NCI-H446 (cell line): ENCODE measurements around the gene ATP8B4.
"Not testable (repeated sequence)": the region's sequence is repeated elsewhere in the genome, so short reads cannot be mapped to it uniquely, and the experiment has no call there.

ENCODE experiments used
- DNase-seq, 2 experiments: peaks; one replicate each; lab custom pipeline; 2025; lab: John Stamatoyannopoulos, UW

Gene ATP8B4

DNA sequence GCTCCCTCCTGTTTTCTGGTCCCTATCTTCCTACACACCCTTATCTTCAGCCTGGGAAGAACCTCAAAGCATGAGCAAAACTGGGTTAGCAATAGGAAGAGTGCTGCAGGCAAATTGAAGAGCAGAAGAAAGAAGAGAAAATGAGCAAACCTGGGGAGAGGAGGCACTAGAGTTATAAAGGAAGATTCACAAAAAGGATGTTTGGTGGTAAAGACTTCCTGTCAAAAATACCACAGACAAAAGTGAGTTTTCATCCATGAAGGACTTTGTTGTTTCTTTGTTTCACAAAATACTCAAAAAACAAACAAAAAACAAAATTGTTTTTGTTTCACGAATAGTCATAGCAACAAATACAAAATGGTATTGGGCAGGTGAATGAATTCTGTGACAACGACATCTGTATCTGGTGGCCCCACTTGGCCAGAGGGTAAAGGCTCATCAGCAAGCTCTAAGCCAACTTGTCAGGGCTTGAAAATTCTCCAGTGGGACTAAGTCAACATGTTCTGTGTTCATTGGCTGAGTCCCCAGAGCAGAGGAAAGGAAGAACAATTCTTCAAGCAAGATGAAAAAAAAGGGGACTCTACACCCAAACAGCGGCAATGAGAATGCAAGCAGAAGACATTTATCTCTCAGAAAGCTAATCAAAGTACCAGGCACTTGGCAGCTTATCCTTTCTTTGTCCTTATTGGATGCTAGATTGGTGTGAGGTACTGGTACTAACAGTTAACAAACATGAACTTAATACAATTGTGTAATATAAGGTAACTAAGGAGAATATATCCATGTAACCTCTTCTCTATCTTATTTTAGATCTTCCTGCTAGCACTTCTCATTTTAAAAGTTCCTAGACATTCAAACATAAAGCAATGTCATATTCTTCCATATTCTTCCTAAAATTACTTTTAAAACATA, 9.7 kb downstream of the ATP8B4 start:
- no peak for DNase-seq

DNA sequence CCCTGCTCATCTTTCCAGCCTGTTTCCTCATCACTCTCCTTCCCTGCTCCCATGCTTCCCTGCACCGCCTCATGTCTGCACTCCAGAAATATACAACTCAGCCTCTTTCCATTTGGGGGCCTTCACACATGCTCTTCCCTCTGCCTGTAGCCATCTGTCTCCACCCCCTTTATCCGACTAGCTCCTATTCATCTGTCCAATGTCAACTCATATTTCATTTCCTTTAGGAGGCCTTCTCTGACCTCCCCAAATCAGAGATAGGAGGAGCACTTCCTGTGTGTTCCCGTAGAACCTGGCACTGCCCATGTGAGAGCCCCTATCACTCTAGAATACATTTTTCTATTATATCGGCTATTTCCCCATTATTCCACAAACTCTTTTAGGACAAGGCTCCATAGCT, 10.6 kb downstream of the ATP8B4 start:
- DNase-seq: no peak

DNA sequence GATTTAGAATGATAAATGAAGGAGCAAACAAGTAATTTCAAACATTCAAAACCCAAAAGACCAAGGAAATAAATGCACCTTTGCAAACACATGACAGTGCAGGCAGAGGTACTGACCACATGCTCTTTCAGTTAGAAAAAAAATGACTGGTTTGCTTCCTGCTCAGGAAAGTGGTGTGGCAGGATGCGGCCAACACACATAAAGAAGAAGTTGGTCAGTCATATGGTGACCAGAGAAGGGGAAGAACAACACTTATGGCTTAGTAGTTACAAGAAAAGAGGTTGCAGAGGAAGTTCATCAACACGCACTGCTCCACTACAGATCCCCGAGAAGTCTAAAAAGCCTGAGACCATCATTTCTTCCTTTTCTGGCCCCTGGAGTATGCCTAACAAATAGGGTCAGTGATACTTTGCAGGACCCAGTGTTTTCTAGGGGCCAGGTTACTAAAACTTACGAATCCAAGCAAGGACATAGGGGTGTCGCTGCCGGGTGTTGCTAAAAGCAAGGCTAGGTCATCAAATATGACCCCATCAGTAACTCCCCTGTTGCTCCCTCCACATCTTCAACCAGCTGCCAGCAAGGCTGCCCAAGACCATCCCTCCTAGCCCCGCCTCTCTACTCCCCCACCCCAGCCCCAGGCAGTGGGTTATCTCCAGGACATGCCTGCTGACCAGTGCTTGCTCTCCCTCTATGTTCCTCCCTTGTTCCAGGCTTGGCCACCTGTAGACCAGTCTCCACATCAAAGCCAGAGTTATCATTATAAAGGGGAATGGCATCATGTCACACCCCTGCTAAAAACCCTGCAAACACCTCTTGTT, 11.2 kb downstream of the ATP8B4 start:
- DNase-seq: no peak

DNA sequence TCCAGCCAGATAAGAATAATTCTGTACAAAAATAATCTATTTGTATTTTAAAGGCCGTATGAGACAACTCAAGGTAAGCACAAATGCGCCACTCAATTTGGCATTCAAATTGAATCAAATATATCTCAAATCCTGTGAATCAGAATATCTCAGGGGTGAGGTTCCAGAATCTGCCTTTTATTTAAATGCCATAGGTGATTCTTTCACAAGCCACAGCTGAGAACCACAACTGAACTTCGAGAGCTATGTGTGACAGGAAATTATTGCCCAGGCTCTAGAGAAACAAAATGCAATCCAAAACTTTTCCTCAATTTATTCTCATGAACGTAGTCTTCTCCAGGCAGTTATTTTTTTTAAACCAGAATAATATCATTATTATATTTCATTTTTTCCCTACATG, 11.9 kb downstream of the ATP8B4 start:
- no peak for DNase-seq

DNA sequence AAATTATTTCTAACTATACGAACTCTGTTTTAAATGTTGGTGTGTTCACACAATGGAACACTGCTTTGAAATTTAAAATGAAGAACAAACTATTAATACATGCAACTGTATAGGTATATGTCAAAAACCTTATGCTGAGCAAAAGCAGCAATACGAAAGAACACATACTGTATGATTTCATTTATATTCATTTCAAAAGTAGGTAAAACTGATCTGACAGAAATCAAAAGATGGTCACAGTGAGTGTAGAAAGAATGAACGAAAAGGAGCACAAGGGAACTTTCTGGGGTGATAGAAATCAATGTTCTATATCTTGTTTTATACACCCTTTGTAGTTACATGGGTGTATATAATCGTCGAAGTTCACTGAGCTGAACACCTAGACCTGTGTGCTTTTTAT, 12.6 kb downstream of the ATP8B4 start:
- DNase-seq: no peak

DNA sequence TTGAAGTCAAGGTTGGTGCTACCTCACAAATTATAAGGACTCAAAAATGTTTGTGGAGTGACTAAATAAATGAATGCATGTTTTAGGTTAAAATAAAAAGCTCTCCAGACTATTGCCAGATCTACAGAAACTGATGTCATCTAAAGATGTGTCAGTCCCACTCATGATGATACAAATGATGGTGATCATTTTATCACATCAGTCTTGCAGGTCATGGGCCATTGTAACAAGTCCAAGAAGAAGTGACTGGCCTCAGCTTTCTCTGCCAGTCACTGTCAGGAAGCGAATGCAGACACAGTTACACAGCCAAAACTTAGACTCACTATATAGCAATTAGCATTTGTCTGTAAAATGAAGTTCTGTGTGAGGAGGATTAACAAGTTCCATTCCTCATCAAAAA, 18.5 kb downstream of the ATP8B4 start:
- DNase-seq: no peak

DNA sequence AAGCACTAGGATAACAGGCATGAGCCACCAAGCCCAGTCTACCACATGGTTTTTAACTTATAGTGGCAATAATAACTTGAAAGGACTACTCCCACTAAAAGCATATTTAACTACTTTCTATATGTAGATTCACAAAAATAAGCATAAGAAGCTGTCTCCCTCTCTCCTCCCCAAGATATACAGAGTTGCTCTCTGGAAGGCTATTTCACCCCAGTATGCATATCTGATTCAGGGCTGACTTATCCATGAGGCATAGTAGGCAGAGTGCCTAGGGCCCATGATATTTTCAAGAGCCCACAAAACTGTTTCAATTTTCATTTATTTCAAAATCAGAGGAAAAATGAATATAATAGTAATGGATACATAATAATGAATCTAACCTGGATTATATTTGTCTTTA, 20.5 kb downstream of the ATP8B4 start:
- DNase-seq: no peak

DNA sequence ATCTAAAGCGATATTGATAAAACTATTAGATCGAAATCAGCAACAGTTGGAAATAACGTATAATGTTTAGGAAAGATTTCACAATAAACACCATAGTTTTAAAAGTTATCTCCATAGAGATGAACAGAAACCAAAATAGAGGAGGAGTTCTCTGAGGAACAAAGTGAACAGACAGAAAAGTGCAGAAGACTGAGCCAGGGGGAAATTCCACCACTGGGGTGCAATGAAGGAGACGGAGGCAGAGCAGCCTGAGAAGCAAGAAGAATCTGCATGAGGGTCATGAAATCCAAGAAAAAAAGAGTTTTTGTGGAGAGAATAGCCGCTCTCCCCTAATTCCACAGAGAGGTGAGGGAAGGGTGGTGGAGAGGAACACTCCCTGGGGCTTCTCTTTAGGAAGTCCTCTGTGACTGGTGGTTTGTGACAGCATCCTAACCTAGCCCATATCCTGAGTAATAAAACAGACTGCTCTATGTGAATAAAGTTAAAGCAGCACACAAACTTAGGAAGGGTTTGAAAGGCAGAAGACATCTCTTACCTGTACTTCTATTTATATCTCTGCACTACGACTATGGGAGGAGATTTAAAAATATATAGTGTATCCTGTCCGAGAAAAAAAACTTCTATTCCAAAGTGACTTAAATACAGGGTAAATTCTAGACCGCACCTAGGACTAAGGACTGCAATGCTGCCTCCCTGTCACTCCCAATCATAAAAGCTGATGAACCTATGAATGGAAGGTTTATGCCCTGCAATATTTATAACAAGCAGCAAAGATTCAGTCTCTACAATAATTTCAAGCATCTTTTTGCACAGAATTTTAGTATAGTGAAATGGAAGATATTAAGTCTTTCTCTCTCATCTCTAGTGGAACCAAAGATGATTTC, 22.9 kb downstream of the ATP8B4 start:
- no peak for DNase-seq

DNA sequence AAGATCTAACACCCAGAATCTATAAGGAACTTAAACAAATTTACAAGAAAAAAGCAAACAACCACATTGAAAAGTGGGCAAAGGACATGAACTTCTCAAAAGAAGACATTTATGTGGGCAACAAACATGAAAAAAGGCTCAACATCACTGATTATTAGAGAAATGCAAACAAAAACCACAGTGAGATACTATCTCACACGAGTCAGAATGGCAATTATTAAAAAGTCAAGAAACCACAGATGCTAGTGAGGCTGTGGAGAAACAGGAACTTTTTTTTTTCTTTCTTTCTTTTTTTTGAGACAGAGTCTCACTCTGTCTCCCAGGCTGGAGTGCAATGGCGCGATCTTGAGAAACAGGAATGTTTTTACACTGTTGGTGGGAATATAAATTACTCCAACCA, 29.6 kb downstream of the ATP8B4 start:
- not testable (repeated sequence) for DNase-seq

DNA sequence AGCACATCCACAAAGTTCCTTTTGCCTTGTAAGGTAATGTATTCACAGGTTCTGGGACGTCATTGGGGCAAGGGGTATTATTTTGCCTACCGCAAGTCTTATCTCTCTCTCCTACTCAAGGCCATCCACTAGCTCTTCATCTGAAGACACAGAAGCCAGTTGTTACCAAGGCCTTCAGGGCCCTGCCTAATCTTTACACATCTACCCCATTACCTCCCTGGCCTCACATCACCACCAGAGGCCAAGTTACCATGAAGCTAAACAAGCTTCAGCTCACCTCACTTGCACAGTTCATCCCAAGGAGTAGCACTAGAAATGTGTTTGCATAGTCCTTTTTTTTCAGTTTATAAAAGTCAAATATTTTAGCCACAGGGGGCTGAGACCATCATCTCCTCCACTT, 34.1 kb downstream of the ATP8B4 start:
- DNase-seq: no peak

DNA sequence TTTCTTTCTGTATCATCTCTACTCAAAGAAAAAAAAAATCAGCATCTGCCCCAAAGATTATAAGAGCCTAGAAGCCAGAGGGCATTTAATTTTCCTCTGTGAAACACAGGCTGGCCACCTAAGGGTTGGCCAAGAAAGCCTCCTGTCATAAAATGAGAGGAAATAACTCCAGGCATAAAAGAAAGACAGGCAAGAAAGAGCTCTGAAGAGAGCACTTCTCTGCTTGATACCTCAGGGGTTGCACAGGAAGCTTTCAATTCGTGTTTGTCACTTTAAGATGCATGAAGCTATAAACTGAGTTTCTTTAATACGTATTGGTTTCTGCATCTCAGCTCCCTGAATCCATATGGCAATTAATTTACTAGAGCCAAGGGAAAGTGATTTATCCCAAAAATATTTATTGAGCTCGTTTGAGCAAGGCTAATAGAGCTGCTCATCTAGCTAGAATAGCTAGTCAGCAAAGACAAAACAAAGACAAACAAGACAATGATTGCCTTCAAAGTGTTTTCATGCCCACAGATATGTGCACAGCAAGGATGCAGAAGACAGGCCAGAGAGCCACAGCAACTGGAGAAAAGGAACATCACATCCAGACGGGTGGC, 35.5 kb downstream of the ATP8B4 start:
- no peak for DNase-seq

DNA sequence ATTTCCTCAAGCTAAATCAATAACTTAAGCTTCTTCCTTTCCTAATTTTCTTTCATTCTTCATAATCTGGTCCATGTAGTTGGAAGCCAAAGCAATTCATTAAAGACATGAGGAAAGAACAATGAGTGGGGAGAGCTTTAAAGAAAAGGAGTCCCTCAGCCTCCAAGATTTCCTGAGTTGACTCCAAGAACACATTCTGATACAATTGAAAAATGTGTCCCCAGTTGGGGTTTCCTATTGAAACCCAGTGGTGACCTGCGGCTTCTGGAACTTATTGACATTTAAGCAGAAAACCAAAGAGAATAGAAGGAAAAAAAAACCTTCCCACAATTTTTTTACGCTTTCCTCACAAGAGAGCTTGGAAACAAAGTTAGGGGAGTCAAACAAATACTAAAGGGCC, 37.0 kb downstream of the ATP8B4 start:
- DNase-seq: no peak

DNA sequence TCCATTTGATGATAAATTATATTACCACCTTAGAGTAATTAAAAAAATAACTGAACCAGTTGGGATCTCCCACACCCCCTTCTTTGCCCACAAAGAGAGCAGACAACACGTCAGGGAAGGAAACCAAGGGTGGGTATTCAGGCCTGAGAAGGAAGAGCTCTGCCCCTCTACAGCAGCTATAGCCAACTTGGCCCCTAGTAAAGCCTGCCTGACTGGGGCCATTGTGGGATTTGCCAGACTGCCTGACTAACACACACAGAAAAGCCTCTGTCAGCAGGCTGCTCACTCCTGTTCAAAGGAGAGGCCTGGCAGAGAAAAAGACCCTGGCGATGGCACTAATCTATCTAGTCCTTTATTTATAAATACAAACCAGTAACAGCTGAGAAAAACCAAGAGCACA, 41.4 kb downstream of the ATP8B4 start:
- DNase-seq: no peak

DNA sequence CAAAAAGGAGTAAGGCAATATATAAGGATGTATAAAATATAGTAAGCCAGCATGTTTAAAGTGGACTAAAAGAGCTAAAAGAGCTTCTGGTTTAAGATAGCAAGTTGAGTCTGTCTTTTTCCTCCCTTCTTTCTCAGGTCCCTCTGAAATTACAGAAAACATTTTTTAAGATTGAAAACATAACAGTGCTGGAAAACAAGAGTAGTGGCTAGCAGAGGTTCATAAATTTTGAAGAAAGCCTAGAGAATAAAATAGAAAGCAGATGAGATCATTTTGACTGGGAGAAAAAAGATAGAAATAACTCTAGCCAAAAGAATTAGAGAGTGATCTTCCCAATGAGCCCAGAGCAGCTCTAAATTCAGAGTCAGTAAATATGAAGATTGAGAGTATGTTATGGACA, 41.9 kb downstream of the ATP8B4 start:
- no peak for DNase-seq

DNA sequence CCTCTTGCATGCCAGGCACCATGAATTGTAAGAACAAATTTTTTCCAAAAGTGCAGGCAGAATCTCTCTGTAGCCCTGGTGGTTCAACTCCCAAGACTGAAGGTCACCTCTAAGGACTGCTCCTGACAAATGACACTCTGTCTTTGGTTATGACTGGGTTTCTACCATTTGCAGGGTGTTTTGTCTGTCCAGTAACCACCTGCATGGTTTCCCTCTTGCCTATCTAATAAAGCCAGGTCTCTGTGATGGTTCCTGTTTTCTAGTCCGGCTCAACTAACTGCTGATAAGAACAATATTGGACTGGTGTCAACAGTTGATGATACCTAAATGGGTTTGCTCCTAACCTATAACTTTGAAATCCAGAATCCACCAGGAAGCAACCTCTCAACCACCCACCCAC, 43.7 kb downstream of the ATP8B4 start:
- no peak for DNase-seq

DNA sequence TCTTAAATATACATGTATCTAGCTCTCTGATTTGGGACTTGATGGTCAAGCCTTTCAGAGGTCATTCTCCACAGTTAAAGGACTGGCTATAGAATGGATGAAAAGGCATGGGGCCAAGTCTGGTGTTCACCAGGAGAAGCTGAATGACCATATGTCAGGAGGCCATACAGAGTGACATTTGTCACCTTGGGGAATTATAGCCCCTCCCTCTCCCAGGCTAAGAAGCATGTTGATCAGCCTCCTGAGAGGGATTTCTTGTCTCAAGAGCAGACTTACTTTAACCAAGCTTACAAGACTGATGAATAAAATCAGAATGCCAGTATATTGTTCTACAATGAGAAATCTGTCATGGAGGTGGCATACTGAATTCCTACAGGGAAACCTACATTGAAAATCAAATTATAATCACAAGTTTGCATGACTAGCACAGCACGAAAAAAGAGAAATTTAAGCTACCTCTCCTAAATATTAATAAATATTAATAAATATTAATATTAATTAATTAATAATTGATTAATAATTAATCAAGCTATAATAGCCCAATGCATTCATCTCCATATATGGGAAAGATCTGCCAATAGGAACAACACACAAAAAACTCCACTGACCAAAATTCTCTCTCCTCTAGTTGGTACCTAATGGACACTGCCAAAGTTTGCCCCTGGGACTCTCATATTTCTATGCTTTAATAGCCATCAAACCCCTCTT, 47.3 kb downstream of the ATP8B4 start:
- no peak for DNase-seq

DNA sequence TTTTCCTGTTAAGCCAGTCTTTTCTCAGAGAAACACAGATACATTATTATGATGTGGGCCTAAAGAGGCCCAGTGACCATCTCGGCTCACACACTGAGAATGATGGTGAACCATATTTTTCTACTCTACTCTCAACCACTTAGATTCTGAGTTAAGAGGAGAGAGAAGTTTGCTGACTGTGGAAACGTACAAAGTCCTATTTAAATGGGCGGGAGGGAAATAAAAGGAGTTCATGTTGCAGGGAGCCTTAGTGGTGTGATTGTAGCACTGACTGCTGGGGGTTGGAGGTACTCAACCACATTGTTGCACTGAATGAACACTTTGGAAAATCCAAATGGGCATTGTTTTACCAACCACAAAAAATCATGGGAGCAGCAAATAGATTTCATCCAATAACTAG, 51.0 kb downstream of the ATP8B4 start:
- no peak for DNase-seq

DNA sequence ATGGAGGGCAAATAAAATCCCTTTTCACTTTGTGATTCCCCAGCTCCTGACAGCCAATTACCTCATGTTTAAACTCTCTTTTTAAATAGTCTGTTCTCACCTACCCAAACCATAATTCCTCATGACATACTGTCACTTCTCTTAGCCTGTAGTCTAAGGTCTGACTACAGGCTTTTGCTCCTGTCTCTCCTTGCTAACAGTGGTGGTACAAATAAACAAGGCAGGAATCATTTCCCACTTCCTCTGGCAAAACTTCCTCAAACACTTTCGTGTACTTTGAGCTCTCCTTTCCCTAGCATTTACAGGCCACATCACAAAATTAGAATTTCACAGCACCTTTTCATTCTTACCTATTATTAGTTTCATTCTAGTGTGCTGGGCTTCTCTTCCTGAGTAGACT, 51.8 kb downstream of the ATP8B4 start:
- no peak for DNase-seq

DNA sequence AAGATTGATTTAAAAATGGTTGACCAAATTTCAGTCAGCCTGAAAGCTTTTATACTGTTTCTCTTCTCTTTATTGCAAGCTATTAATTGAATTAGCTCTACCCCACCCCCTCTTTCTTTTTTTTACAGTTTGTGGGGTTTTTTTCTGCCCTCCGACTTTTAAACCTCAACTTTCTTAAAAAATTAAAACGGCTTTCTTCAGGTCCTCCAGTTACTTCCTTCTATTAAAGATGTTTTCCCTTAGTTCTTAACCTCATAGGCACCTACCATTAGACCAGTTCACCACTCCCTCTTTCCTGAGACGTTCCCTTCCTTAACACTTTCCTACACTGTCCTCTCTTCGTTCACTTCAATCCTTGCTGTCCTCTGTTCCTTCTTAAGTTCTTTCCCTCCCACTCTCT, 52.4 kb downstream of the ATP8B4 start:
- no peak for DNase-seq

DNA sequence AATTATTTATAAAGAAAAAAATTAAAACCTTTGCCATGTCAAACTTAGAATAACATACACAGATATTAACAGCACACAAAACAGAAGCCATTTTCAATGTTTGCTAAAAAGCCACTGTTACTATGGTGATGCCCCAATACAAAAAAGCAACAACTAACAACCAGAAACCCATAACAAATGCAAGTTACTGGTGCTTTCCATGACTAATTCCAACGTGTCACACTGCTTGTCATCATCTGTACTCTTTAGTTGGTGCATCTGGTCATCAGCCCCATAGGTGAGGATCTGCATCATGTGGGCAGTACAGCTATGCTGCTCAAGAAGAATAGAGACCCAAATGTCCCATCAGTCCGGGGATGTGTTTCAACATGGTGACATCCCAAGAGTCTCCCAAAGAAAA, 52.8 kb downstream of the ATP8B4 start:
- DNase-seq: no peak

DNA sequence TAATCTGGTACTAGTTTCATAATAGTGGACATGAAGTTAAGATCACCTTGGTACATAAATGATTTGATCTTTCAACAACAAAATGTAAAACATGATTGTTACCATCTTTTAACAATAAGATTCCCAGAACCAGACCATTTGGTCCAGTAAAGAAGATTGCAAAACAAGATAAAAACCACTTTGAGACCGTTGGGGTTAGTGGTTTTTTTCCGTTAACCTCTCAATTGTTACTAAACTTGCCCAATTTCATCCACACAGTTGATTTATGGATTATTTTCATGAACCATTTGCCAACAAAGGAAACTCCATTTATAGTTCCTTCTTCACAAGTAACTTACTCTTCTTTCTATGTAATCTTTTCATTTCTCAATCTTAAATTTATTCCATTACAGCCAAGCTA, 53.8 kb downstream of the ATP8B4 start:
- DNase-seq: no peak
